ENCODE measurements around the gene METTL24. TPM values are rescaled to one million over a fixed set of nuclear protein-coding genes. Genes with fewer than 3 reads are reported as not detected.
"Not testable (repeated sequence)": the region's sequence is repeated elsewhere in the genome, so short reads cannot be mapped to it uniquely, and the experiment has no call there.

The METTL24 gene
- total and polyA plus RNA-seq, 4 donors, result 3.9 to 14.3 (median 8.5) TPM

DNA sequence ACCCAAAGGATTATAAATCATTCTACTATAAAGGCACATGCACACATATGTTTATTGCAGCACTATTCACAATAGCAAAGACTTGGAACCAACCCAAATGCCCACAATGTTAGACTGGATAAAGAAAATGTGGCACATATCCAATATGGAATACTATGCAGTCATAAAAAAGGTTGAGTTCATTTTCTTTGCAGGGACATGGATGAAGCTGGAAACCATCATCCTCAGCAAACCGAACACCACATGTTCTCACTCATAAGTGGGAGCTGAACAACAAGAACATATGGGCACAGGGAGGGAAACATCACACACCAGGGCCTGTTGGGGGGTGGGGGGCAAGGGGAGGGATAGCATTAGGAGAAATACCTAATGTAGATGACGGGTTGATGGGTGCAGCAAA, 52.3 kb downstream of the METTL24 start:
- 94 to 96% methylated on average over 2 of the region's 2 CpGs for WGBS, 2 donors
- DNase-seq; intact Hi-C loops (cut with DNase I); H3K27ac ChIP-seq (ENCODE audit: low read depth in 1 of 2, low read length in 2 of 2); H3K36me3 ChIP-seq (ENCODE audit: control insufficient read depth in 1 of 2, insufficient read depth in 2 of 2, low read length in 1 of 2); H3K4me3 ChIP-seq (ENCODE audit: low read length in 2 of 2); H3K27me3 ChIP-seq (ENCODE audit: control insufficient read depth in 1 of 2, insufficient read depth in 2 of 2, low read length in 1 of 2); H3K4me1 ChIP-seq (ENCODE audit: control insufficient read depth in 1 of 2, insufficient read depth in 2 of 2, low read length in 2 of 2); ATAC-seq (ENCODE audit: low FRiP score); H3K9me3 ChIP-seq (ENCODE audit: control insufficient read depth, low read length): not testable (repeated sequence)

DNA sequence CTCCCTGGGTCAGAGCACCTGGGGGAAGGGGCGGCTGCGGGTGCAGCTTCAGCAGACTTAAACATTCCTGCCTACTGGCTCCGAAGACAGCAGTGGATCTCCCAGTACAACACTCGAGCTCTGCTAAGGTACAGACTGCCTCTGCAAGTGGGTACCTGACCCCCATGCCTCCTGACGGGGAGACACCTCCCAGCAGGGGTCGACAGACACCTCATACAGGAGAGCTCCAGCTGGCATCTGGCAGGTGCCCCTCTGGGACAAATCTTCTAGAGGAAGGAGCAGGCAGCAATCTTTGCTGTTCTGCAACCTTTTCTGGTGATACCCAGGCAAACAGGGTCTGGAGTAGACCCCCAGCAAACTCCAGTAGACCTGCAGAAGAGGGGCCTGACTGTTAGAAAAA, 54.5 kb downstream of the METTL24 start:
- DNase-seq; ATAC-seq (ENCODE audit: low FRiP score); H3K36me3 ChIP-seq (ENCODE audit: control insufficient read depth in 1 of 2, insufficient read depth in 2 of 2, low read length in 1 of 2); H3K4me3 ChIP-seq (ENCODE audit: low read length in 2 of 2); intact Hi-C loops (cut with DNase I); H3K4me1 ChIP-seq (ENCODE audit: control insufficient read depth in 1 of 2, insufficient read depth in 2 of 2, low read length in 2 of 2); H3K27ac ChIP-seq (ENCODE audit: low read depth in 1 of 2, low read length in 2 of 2); H3K9me3 ChIP-seq (ENCODE audit: control insufficient read depth, low read length); H3K27me3 ChIP-seq (ENCODE audit: control insufficient read depth in 1 of 2, insufficient read depth in 2 of 2, low read length in 1 of 2): not testable (repeated sequence)
- 91 to 93% methylated on average over 6 of the region's 6 CpGs for WGBS, 2 donors

DNA sequence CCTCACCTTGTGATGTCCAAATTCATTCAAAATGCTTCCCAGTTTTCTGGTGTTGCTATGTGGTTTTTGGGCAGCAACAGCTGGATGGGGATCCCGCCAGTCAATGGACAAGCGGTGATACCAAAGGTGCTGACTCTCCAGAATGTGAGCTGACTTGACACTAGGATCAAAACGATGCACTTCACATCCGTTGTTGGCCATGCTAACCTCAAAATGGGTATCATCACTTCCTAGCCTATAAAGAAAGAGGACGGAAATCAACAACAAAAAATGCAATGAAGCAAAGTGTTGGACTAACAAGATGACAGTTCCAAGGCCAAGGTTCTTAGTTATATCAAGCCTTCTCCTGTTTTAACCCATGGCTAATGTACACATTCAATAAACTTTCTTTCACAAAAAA, 59.2 kb downstream of the METTL24 start:
- Histone ChIP-seq H3K27me3 (ENCODE audit: control insufficient read depth in 1 of 2, insufficient read depth in 2 of 2, low read length in 1 of 2) (no peaks in the 10 kb centered on the region), H3K4me1 (ENCODE audit: control insufficient read depth in 1 of 2, insufficient read depth in 2 of 2, low read length in 2 of 2) (no peaks in the 10 kb centered on the region), H3K4me3 (ENCODE audit: low read length in 2 of 2) (no peak overlapping the region), H3K9me3 (ENCODE audit: control insufficient read depth, low read length) (no peaks in the 10 kb centered on the region), H3K27ac (ENCODE audit: low read depth in 1 of 2, low read length in 2 of 2) (no peak overlapping the region), H3K36me3 (ENCODE audit: control insufficient read depth in 1 of 2, insufficient read depth in 2 of 2, low read length in 1 of 2) (peaks cover 0 to 3% of the 10 kb centered on the region in 2 donors)
- 94 to 96% methylated on average over 5 of the region's 5 CpGs for WGBS, 2 donors
- intact Hi-C loops (cut with DNase I), result no loop called here
- DNase-seq (no peak), ATAC-seq (ENCODE audit: low FRiP score) (no peak)

DNA sequence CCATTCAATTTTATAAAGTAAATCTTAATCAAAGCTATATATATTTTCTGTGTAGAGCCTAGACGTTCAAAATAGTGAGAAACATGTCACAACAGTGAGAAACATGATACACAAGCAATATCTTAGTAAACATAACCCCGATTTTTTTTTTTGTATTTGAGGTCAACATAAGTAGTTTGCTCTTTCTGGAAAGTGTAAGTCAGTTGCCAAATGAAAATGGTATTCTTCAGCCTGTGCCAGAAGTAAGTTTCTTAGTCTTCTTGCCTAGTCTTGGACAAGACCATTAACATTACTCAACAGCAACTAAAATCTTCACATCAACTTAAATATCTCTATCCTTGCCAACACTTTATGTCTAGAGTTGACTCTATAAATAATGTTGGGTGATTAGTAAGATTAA, 59.7 kb downstream of the METTL24 start:
- Histone ChIP-seq H3K27me3 (ENCODE audit: control insufficient read depth in 1 of 2, insufficient read depth in 2 of 2, low read length in 1 of 2) (no peaks in the 10 kb centered on the region), H3K9me3 (ENCODE audit: control insufficient read depth, low read length) (no peaks in the 10 kb centered on the region), H3K36me3 (ENCODE audit: control insufficient read depth in 1 of 2, insufficient read depth in 2 of 2, low read length in 1 of 2) (peaks cover 0 to 3% of the 10 kb centered on the region in 2 donors), H3K4me1 (ENCODE audit: control insufficient read depth in 1 of 2, insufficient read depth in 2 of 2, low read length in 2 of 2) (no peaks in the 10 kb centered on the region), H3K4me3 (ENCODE audit: low read length in 2 of 2) (no peak overlapping the region), H3K27ac (ENCODE audit: low read depth in 1 of 2, low read length in 2 of 2) (no peak overlapping the region)
- WGBS, 2 donors, result 71 to 77% methylated on average over 2 of the region's 2 CpGs
- no peak for ATAC-seq (ENCODE audit: low FRiP score)
- no peak for DNase-seq
- intact Hi-C loops (cut with DNase I), result no loop called here

- WGBS, 2 donors, result 81 to 85% methylated on average over 11 of the region's 11 CpGs
- no peak overlapping the region for H3K4me3 ChIP-seq (ENCODE audit: low read length in 2 of 2)
- ATAC-seq (ENCODE audit: low FRiP score), result no peak
Observed at GRCh38 chr6:110296241-110297025, 61.7 kb downstream of the METTL24 start.

GRCh38 chr6:110295451-110296165, 62.5 kb downstream of the METTL24 start:
- no peaks in the 10 kb centered on the region for H3K27me3 ChIP-seq (ENCODE audit: control insufficient read depth in 1 of 2, insufficient read depth in 2 of 2, low read length in 1 of 2)
- DNase-seq (no peak), ATAC-seq (ENCODE audit: low FRiP score) (no peak)
- peaks cover 0 to 2% of the 10 kb centered on the region in 2 donors for H3K36me3 ChIP-seq (ENCODE audit: control insufficient read depth in 1 of 2, insufficient read depth in 2 of 2, low read length in 1 of 2)
- no peaks in the 10 kb centered on the region for H3K9me3 ChIP-seq (ENCODE audit: control insufficient read depth, low read length)
- intact Hi-C loops (cut with DNase I), result no loop called here
- no peak overlapping the region for H3K4me3 ChIP-seq (ENCODE audit: low read length in 2 of 2)
- no peaks in the 10 kb centered on the region for H3K4me1 ChIP-seq (ENCODE audit: control insufficient read depth in 1 of 2, insufficient read depth in 2 of 2, low read length in 2 of 2)
- WGBS, 2 donors, result 65% methylated on average over 5 of the region's 5 CpGs
- no peak overlapping the region for H3K27ac ChIP-seq (ENCODE audit: low read depth in 1 of 2, low read length in 2 of 2)

More at GRCh38 chr6:110296241-110297025, 61.7 kb downstream of the METTL24 start:
- peaks cover 0 to 3% of the 10 kb centered on the region in 2 donors for H3K36me3 ChIP-seq (ENCODE audit: control insufficient read depth in 1 of 2, insufficient read depth in 2 of 2, low read length in 1 of 2)
- intact Hi-C loops (cut with DNase I), result no loop called here
- no peaks in the 10 kb centered on the region for H3K27me3 ChIP-seq (ENCODE audit: control insufficient read depth in 1 of 2, insufficient read depth in 2 of 2, low read length in 1 of 2)
- no peak for DNase-seq
- no peaks in the 10 kb centered on the region for H3K9me3 ChIP-seq (ENCODE audit: control insufficient read depth, low read length)
- H3K27ac ChIP-seq (ENCODE audit: low read depth in 1 of 2, low read length in 2 of 2), result no peak overlapping the region
- no peaks in the 10 kb centered on the region for H3K4me1 ChIP-seq (ENCODE audit: control insufficient read depth in 1 of 2, insufficient read depth in 2 of 2, low read length in 2 of 2)

DNA sequence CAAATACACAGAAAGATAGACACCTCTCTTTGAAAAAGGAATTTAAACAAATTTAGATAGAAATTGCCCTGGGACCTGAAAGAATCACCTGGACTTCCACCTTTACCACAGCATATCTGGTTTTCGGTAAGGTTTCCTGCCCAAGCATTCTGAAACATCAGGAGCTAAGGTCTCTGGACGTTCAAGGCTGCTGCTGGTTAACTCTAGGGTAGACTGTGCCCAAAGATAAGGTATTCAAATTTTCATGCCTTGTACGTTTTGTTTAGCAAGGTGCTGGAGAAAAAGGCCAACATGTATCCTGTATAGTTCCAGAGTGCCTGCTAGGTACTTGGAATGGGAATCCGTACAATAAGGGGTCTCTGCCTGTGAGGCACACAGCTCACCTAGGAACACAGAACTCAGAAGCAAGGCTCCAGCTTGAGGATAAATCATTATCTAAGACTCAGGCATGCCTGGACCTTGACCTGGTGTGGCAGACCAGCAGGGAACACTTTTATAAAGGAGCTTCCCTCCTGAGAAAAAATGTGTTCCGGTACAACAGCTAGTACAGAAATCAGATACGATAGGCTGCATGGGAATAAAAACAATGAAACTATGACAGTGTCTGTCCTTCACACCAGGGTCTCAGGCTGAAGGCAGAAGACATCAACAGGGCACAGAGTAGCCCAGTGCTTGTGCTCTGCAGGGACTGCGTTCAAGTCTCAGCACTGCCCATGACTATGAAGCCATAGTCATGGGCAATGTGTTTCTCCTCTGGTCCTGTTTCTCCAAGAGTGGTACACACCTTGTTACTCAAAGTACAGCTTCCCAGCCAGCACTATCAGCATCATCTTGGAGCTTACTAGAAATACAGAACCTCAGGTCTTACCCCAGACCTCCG, 70.4 kb downstream of the METTL24 start:
- DNase-seq, result no peak
- no peak for ATAC-seq (ENCODE audit: low FRiP score)
- Histone ChIP-seq H3K27me3 (ENCODE audit: control insufficient read depth in 1 of 2, insufficient read depth in 2 of 2, low read length in 1 of 2) (no peaks in the 10 kb centered on the region), H3K4me3 (ENCODE audit: low read length in 2 of 2) (no peak overlapping the region), H3K36me3 (ENCODE audit: control insufficient read depth in 1 of 2, insufficient read depth in 2 of 2, low read length in 1 of 2) (peaks cover 0 to 7% of the 10 kb centered on the region in 2 donors), H3K9me3 (ENCODE audit: control insufficient read depth, low read length) (no peaks in the 10 kb centered on the region), H3K27ac (ENCODE audit: low read depth in 1 of 2, low read length in 2 of 2) (no peak overlapping the region), H3K4me1 (ENCODE audit: control insufficient read depth in 1 of 2, insufficient read depth in 2 of 2, low read length in 2 of 2) (peaks cover 0 to 3% of the 10 kb centered on the region in 2 donors)
- intact Hi-C loops (cut with DNase I), result no loop called here
- WGBS, 2 donors, result 81 to 82% methylated on average over 8 of the region's 8 CpGs

DNA sequence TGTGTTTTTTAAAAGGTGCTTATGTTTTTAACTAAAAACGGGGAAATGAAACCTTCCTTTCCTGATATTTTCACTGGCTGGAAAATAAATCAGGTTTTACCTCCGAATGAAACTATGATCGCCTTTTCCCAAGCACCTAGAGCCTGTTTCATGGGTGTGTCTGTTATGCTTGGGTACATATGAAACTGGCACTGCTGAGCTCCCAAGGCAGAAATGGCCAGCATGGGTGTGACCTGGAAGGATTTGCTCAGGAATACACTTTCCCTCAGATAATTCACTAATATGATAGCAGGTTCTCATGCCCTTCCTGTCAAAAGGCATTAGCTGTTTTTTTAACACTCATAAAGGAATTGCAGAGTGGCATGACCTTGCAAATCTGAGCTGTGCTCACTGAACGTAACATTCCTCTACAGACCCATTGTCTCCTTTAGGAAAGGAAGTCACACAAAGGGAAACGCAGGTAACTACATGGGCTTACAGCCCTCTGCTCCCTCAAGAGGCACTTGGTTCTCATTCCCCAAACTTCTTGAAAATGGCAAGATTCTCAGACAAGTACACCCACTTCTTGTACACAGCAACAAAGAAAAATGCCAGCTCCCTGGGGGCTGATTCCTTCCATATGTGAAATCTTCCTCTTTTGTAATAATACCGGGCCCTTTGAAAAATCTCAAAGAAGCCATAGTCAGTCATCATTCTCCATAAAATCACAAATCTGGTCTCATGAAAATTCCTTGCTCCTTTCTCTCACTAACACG, 72.7 kb downstream of the METTL24 start:
- H3K4me3 ChIP-seq (ENCODE audit: low read length in 2 of 2), result no peak overlapping the region
- no peaks in the 10 kb centered on the region for H3K27me3 ChIP-seq (ENCODE audit: control insufficient read depth in 1 of 2, insufficient read depth in 2 of 2, low read length in 1 of 2)
- peaks cover 0 to 7% of the 10 kb centered on the region in 2 donors for H3K36me3 ChIP-seq (ENCODE audit: control insufficient read depth in 1 of 2, insufficient read depth in 2 of 2, low read length in 1 of 2)
- intact Hi-C loops (cut with DNase I), result no loop called here
- no peak for ATAC-seq (ENCODE audit: low FRiP score)
- 81 to 82% methylated on average over 7 of the region's 7 CpGs for WGBS, 2 donors
- no peaks in the 10 kb centered on the region for H3K9me3 ChIP-seq (ENCODE audit: control insufficient read depth, low read length)
- DNase-seq, result no peak
- H3K27ac ChIP-seq (ENCODE audit: low read depth in 1 of 2, low read length in 2 of 2), result no peak overlapping the region
- peaks cover 0 to 3% of the 10 kb centered on the region in 2 donors for H3K4me1 ChIP-seq (ENCODE audit: control insufficient read depth in 1 of 2, insufficient read depth in 2 of 2, low read length in 2 of 2)
